Esophagus muscularis mucosa (tissue), 4 donors: Measurements from ENCODE around the gene CRBN. TPM values are rescaled to one million over a fixed set of nuclear protein-coding genes. Genes with fewer than 3 reads are reported as not detected.

ENCODE experiments used
- DNase-seq: peaks from one replicate; pipeline ENCODE4 v3.0.0-alpha.2; 2017; ENCODE audit errors: extremely low spot score
- H3K27ac ChIP-seq, 4 donors: fragments of 200-600 bp; sonication (generic); replicated peaks in 1 of 4; 1 replicate in 3 of 4; 2 replicates in 1 of 4; pipeline ENCODE4 v1.5.1; 2016 to 2019; ENCODE audit warnings: mild to moderate bottlenecking in 1 of 4
- H3K27me3 ChIP-seq, 4 donors: fragments of 200-600 bp; sonication (generic); one replicate each; pipeline versions ENCODE4 v1.5.1 to v1.6.0; 2016 to 2019
- H3K36me3 ChIP-seq, 4 donors: fragments of 200-600 bp; sonication (generic); one replicate each; pipeline ENCODE4 v1.5.1; 2016 to 2019
- H3K4me1 ChIP-seq, 4 donors: fragments of 200-600 bp; sonication (generic); one replicate each; pipeline ENCODE4 v1.5.1; 2016 to 2019
- H3K4me3 ChIP-seq, 4 donors: fragments of 200-600 bp; sonication (generic); 1 replicate in 2 of 4; 2 replicates in 2 of 4; pipeline ENCODE4 v1.5.1; 2016 to 2019; ENCODE audit warnings: mild to moderate bottlenecking in 4 of 4, moderate library complexity in 1 of 4
- H3K9me3 ChIP-seq, 4 donors: fragments of 200-600 bp; sonication (generic); 1 replicate in 3 of 4; 2 replicates in 1 of 4; pipeline ENCODE4 v1.5.1; 2016 to 2019
- CTCF ChIP-seq, 3 experiments: fragments of 200-600 bp in 2 of 3; fragments of 450-650 bp in 1 of 3; sonication (generic) in 2 of 3; IDR thresholded peaks; one replicate each; pipeline ENCODE4 v1.5.1; 2017 to 2019; ENCODE audit warnings: antibody characterized with exemption in 3 of 3, mild to moderate bottlenecking in 2 of 3, moderate library complexity in 1 of 3
- EP300 ChIP-seq: sonication (generic); formaldehyde crosslinking; IDR thresholded peaks from one replicate; pipeline ENCODE4 v1.6.1; 2017; ENCODE audit warnings: antibody characterized with exemption
- POLR2A ChIP-seq: fragments of 450-650 bp; IDR thresholded peaks from one replicate; pipeline ENCODE4 v1.6.1; 2017; ENCODE audit warnings: antibody characterized with exemption, moderate library complexity, mild to moderate bottlenecking, low read depth
- POLR2AphosphoS5 ChIP-seq, 2 donors: sonication (generic); formaldehyde crosslinking; IDR thresholded peaks; one replicate each; pipeline ENCODE4 v1.6.1; 2017; ENCODE audit warnings: antibody characterized with exemption in 2 of 2
- WGBS: methylation state at CpG from one replicate; pipeline ENCODE4 v1.1.5; 2018; 5-methylcytosine and 5-hydroxymethylcytosine counted together
- intact Hi-C: fragments of 100-400 bp; cut with DNase I; formaldehyde crosslinking; loops from one replicate; pipeline ENCODE4 v1.15.1; 2023
- total RNA-seq, 4 donors: library from RNA; depleted of rRNA; stranded (reverse); fragments of >200 nt; gene quantifications; one replicate each; pipeline versions ENCODE4 v1.1.0 to v1.2.1, GENCODE V29; 2016

Gene CRBN
- total RNA-seq, 4 donors from 2014 or later: 46.5 to 109 (median 85.0) TPM

GRCh38 chr3:3134750-3135448 lies 44.6 kb downstream of the CRBN start:
- TF ChIP-seq POLR2A: no peak
- TF ChIP-seq EP300: no peak
- TF ChIP-seq POLR2AphosphoS5 (IDR thresholded peaks at IDR 0.05): no peak
- H3K4me3 ChIP-seq: no peak overlapping the region
- no peaks in the 10 kb centered on the region for H3K9me3 ChIP-seq
- 95% methylated on average over 4 of the region's 4 CpGs for WGBS
- no peak overlapping the region for H3K27ac ChIP-seq
- H3K4me1 ChIP-seq: peaks cover 0 to 2% (median 0%) of the 10 kb centered on the region in 4 donors
- no peak for DNase-seq
- intact Hi-C loops: no loop called here
- H3K36me3 ChIP-seq: peaks cover 16 to 57% (median 33%) of the 10 kb centered on the region in 4 donors
- H3K27me3 ChIP-seq: no peaks in the 10 kb centered on the region

GRCh38 chr3:3133500-3133899 lies 46.0 kb downstream of the CRBN start:
- intact Hi-C loops: no loop called here
- WGBS: 77% methylated on average over 6 of the region's 6 CpGs
- no peak for DNase-seq
- H3K36me3 ChIP-seq: peaks cover 12 to 54% (median 31%) of the 10 kb centered on the region in 4 donors
- no peak overlapping the region for H3K27ac ChIP-seq
- no peaks in the 10 kb centered on the region for H3K27me3 ChIP-seq
- no peak overlapping the region for H3K4me3 ChIP-seq
- no peaks in the 10 kb centered on the region for H3K9me3 ChIP-seq
- peaks cover 0 to 16% (median 9%) of the 10 kb centered on the region in 4 donors for H3K4me1 ChIP-seq
- TF ChIP-seq EP300 (no peak), CTCF (IDR thresholded peaks at IDR 0.05) (no peak), POLR2AphosphoS5 (IDR thresholded peaks at IDR 0.05) (no peak), POLR2A (no peak)

GRCh38 chr3:3129579-3129978 lies 49.9 kb downstream of the CRBN start:
- H3K9me3 ChIP-seq: no peaks in the 10 kb centered on the region
- no peak overlapping the region for H3K4me3 ChIP-seq
- TF ChIP-seq POLR2AphosphoS5 (IDR thresholded peaks at IDR 0.05) (no peak), EP300 (no peak), POLR2A (no peak), CTCF (IDR thresholded peaks at IDR 0.05) (no peak)
- H3K27ac ChIP-seq: no peak overlapping the region
- no peak for DNase-seq
- 72% methylated on average over 5 of the region's 5 CpGs for WGBS
- intact Hi-C loops: no loop called here
- H3K4me1 ChIP-seq: peaks cover 18 to 36% (median 25%) of the 10 kb centered on the region in 4 donors
- peaks cover 12 to 30% (median 24%) of the 10 kb centered on the region in 4 donors for H3K36me3 ChIP-seq
- H3K27me3 ChIP-seq: no peaks in the 10 kb centered on the region

DNA sequence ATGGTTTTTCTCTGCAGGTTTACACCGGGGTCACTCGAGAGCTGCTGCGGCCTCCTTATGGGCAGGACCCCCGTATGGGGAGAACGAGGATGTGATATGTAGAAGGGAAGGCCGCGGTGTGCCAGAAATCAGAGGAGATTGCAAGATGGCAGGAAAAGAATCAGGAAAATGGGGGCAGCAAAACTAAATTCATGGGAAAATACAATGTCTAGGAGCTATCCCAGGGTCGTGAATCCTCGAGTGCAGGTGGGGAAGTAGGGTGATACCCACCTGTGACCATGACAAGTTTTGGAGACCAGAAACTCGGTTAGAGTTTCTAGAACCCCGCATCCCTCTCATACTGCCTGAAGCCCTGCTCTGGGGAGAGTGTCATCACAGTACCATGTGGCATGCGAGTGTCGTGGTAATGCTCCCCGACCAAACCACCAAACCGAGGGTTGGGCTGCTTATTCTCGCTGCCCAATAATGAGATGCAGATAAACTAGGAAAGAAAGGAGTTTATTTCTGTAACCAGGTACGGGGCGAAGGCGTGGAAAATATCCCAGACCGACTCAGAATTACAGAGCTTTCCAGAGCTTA lies 52.0 kb downstream of the CRBN start:
- intact Hi-C loops: no loop called here
- 37% methylated on average over 20 of the region's 20 CpGs for WGBS
- H3K4me1 ChIP-seq: peaks cover 18 to 36% (median 25%) of the 10 kb centered on the region in 4 donors
- TF ChIP-seq EP300: no peak
- no peak for TF ChIP-seq POLR2A
- TF ChIP-seq CTCF (IDR thresholded peaks at IDR 0.05): no peak
- no peak for TF ChIP-seq POLR2AphosphoS5 (IDR thresholded peaks at IDR 0.05)
- DNase-seq: no peak
- H3K27ac ChIP-seq: peak overlapping the region; percentile 86 to 97 (median 90)
- no peaks in the 10 kb centered on the region for H3K9me3 ChIP-seq
- H3K27me3 ChIP-seq: no peaks in the 10 kb centered on the region
- H3K36me3 ChIP-seq: peaks cover 12 to 28% (median 24%) of the 10 kb centered on the region in 4 donors
- peak overlapping the region; percentile 86 to 92 (median 90) for H3K4me3 ChIP-seq
